ENCODE data around the gene LTA.
A peak's percentile ranks its signal among the peaks of the same experiment; 100 is the strongest.
"Not testable (repeated sequence)": the region's sequence is repeated elsewhere in the genome, so short reads cannot be mapped to it uniquely, and the experiment has no call there.

Gene LTA

DNA sequence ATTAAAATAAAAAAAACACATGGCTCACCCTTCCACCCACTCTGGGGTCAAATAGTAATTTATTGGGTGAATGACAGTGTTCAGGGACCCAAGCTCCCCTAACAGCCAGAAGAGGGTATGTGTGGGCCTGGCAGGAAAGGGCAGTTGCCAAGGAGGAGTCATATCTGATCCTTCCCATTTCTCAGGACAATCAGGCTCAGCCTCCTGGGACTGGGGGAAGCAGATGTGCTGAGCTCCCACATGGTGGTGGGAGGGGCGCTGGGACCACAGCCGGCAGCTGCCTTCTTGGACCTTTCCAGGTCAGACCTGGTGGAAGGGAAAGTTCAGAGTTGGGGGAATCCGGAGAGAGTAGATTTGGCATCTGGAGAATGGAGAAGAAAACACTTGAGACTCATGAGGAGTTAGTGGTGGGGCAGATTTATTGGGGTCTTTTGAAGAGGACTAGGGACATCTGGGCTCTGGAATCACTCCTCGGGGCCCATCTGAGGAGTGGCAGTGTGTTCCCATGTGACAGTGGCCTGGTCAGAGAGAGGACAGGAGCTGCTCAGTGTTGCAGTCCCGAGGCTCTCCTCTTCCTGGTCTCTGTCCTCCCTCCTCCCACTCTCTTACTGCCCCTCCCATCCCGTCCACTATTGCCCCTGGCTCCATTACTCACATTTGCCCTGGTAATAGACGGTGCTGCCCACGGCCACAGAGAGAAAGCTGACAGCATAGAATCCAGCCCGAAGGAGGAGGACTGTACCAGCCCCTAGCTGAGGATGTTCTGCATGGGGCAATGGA, 17.0 kb downstream of the LTA start:
- no peak for DNase-seq

DNA sequence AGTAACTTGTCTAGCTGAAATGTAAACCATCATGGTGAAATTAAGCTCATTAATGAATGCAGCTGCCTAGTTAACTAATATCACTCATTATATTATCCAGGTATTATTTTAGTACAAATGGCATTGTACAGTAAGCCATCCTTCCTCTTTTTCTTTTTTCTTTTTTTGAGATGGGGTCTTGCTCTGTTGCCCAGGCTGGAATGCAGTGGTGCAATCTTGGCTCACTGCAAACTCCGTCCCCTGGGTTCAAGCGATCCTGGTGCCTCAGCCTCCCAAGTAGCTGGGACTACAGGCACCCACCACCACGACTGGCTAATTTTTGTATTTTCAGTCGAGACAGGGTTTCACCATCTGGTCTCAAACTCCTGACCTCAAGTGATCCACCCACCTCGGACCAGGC, 18.6 kb downstream of the LTA start:
- not testable (repeated sequence) for DNase-seq

DNA sequence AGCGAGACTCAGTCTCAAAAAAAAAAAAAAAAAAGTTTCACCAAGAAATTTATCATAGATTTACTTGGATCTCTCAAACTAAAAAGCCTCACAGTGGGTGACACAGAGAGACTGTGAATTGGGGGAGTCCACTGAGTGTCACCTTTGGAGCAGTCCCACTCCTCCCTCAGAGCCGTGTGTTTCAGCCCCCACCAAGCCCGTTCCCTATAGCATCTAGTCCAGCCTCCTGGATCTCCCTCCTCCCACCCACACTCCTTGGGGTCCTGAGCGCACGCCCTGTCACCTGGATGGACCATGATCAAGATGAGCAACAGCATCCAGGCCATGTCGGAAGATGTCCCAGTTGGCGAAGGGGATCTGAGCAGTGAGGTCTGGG, 20.3 kb downstream of the LTA start:
- no peak for DNase-seq

DNA sequence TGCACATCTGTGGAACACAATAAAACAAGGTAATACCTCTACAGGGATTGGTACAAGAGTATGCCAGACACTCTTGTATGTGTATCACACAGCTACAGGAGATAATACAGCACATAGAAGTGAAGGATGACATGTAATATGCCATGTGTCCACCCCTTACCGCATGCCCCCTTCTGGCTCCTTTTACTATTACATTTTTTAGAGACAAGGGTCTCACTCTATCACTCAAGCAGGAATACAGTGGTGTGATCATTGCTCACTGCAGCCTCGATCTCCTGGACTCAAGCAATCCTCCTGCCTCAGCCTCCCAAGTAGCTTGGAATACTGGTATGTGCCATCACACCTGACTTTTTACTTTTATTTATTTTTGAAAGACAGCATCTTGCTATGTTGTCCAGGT, 24.9 kb downstream of the LTA start:
- no peak for DNase-seq

DNA sequence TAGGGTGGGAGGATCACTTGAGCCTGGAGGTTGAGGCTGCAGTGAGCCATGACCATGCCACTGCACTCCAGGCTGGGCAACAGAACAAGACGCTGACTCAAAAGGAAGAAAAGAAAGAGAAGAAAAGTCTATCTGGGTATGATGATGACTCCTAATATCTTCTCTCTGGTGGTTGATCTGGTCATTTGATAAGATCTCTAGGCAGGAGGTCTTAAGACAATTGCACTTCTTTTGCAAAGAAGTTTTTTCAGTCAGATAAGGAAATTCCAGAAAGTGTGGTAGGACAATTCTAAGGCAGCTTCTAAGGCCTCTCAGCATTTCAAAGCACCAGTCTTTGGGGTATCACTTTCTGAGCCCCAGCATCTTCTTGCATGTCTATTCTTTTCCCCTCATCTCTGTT, 35.2 kb downstream of the LTA start:
- DNase-seq, result no peak

DNA sequence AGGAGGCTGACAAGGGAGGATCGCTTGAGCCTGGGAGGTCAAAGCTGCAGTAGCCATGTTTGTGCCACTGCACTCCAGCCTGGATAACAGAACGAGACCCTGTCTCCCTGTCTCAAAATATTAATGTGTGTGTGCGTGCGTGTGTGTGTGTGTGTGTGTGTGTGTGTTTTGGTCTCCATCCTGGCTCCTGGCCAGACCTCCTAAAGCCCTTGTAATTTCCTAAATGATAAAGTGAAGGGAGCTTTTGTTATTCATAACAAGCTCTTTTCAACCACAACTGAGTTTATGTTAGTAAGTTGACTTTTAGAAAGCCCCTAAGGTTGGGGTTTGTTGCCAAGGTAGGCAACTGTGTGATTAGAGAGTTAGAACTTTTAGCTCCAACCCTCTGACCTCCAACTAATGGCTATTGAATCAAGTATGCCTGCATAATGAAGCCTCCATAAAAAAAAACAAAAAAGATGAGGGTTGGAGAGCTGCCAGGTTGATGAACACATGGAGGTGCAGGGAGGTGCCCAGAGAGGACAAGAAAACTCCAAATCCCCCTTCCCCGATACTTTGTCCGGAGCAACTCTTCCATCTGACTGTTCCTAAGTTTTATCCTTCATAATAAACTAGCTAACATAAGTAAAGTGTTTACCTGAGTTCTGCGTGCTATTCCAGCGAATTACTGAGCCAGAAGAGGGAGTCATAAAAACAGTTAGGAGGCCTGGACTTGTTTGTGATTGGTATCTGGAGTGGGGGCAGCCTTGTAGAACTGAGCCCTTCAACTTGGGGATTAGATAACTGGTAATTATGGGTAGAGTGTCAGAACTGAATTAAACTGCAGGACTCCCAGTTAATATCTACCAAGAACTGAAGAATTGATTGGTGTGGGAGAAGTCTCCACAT, 37.7 kb downstream of the LTA start:
- DNase-seq, result no peak

DNA sequence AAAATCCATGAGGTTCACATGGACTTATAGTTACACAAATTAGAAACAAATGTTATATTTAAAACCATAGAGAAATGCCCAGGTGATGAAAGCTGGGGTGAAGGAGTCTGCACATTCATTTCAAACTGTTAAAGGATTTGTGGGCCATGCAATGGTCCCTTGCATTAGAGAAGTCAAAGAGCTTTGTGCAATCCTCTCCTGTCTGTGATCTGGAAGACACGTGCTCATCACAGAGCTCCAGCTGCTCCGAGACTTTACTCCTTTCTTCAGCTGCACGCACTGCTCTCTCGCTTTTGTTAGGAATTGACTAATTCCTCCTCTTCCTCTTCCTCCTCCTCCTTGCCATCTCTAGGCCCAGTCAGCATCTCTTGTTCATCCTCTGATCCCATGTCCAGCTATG, 38.9 kb downstream of the LTA start:
- DNase-seq, result no peak

DNA sequence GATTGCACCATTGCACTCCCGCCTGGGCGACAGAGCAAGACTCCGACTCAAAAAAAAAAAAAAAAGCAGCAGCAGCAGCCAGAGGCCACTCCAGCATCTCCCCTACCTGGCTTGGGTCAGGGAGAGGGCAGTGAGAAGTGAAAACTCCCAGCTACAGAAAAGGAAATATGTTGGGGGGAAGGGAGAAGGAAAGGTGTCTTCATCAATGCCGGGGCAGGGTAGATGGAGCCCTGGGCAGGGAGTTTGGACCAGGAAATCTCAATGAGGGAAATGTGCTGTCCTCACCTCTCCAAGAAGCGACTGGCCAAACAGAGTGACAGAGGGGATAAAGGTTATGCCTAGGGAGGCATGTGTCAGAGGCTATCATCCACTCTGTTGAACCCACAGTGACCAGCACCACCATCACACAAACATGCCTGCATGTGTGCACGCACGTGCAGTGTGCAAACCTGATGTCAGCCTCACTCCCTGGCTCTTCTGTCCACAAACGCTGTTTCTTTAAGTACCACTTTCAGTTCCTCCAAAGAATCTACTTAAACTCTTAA, 42.1 kb downstream of the LTA start:
- DNase-seq, result no peak

DNA sequence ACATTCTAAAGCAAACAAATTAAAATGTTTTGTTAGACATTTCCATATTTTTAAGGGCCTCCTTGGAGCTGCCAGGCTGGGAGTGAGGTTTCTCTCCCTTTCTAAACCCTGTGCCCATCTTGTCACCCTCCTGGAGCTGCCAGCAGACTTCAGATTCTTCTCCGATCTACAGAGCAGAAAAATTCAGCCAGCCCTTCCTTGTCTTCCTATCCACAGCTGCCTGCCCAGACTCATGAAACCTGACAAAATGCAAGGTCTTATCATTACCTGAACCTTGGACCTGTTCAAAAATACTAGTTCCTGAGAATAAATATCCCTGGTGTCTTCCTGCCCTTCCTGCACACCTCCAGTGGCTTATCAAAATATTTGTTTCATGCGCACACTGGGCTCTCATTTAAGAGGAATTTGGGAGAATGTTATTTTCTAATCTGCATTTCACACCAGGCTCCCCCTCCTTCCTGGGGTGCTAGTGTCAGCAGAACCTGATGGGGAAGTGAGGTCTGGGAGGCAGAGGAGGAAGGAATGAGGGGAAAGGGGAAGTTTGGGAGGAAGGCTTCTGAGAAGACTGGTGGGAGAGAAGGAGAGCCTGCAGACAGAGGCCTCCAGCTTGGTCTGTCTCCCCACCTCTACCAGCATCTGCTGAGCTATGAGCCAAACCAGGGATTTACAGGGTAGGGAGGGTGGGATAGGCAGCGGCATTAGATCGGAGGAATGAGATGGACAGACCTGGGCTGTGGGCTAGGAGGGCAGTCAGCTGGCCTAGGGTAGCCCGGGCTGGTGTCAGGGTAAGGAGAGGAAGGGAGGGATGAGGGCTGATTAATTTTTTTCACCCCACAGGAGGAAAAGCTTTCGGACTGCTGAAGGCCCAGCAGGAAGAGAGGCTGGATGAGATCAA, 42.8 kb downstream of the LTA start, which contains the start of gene AIF1:
Gene AIF1, plus strand, starts transcription at position 551 of the 895 bp plus-strand sequence. Its CDS starts 96 bp downstream, at position 647.
- no peak for DNase-seq

DNA sequence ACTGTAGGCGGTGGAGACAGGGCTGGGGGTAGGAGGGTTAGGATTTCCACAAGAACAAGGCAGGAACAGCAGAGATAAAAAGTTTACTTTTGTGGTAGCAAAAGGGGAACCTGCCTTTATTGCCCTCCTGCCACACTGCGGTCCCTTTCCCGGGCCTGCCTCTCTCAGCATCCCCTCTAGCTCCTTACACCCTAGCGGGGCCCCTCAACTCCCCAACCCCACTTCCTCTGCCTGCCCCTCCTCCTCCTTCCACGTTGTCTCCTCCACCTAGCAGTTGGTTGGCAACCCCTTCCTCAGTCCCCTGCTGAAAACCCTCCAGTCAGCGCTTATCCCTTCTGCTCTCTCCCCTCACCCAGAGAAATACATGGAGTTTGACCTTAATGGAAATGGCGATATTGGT, 43.7 kb downstream of the LTA start:
- DNase-seq, result no peak

DNA sequence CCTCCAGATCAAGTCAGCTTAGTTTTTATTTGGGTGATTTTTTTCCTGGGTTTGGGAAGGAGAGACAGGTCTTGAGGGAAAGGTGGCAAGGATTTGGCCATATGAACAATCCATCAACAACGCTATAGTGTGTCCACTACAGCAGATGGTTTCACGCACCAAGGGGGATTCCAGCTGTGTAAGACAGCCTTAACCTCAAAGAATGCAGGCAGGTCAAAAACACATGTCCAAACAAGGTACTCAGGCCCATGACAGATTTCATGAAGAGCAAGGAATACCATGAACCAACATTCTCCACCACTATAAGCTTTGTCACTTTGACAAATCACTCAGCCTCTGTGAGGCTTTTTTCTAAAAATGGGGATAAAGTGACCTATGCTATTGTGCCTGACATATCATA, 44.9 kb downstream of the LTA start:
- no peak for DNase-seq

DNA sequence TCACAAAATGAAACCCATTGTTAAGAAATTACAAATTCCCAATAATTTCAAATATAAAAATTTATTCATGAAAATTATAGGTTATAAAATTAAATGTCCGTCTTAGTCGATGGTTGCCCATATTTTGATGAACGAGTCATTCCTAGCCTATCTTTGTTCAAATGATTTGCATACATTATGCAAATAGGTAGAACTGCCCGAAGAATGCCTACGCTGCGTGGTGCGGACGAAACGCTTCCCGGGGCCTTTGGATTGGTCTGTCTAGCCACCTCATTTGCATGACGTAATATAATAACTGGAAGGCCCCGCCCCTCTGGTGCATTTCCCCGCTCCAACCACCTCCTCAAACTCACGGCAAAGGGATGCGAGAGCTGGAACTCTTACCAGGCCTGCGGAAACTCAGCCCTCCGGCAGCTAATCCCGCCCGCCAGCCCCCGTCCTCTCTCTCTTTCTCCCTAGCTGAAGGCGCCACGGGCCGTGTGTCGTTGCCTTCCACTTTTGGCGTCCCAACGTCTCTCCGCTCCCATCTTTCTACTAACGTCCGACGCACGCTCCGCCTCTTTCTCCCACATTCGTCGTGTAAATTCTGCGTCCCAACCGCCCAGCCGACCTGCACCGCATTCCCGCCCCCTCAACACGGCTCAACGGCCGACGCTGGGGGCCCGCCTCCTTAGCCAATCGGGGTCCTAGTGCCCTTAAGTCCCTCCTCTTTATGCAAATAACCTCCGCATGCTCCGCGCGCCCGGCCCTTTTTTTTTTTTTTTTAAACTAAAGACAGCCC, 47.9 kb downstream of the LTA start:
- DNase-seq, result peak; percentile 94

DNA sequence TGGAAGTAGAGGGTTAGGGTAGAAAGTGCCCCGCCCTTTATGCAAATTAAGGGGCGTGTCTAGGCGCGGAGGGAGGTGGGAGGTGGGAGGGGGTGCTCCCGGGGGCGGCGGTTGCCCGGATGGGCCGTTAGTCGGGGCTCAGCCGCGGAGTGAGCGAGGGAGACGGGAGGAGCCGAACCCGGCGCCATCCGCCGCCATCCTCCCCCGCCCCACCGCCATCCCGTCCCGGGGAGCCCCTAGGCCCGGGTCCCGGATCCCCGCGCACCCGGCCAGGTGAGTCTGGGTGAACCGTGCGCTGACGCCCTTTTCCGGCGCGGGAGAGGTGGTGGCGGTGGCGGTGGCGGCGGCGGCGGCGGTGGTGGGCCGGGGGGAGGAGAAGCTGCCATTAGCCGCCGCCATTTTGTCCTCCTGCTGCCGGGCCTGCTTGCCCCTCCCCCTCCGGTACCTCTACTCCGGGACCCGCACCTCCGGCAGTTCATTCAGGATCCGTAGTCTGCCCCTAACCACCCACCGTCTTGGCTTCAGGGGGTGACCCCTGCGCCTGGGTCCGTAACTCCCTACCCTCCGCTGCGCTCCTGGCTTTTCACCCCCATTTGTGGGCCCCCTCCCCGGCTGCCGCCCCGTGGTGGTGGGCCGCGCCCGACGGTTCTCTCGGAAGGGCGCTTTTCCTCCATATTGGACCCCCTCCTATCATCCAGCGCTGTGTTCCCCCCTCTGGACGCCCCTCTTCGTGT, 48.7 kb downstream of the LTA start, which contains the start of gene PRRC2A:
Gene PRRC2A, plus strand, starts transcription at position 130 of the 734 bp plus-strand sequence. CDS start 2,075 bp downstream, outside the sequence.
- DNase-seq, result no peak

DNA sequence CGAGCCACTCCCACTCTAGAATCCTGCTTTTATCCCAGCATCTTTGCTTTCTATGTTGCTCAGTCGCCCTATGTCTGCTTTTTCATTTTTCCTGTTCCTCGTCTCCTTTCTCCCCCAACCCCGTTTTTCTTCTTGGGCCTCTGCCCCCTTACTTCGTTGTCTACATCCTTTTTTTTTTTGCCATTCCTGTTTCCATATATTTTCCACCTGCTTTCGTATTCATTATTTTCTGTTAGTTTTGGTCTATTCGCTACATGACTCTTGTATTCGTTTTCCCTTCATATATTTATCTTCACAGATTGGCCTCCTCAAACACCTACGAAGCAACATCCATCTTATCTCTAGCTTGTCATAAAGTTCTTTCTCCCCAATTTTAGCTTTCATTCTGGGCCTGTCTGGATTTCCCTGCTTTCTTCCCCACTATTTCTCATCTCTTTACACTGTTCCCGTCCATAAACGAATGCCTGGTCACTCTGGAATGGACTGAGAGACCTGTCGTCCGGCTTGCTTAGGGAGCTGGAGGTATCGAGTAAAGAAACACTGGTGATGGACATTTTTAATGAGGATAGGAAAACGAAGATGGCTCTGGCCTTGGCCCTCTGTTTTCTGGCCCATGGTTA, 49.3 kb downstream of the LTA start:
- DNase-seq, result no peak

DNA sequence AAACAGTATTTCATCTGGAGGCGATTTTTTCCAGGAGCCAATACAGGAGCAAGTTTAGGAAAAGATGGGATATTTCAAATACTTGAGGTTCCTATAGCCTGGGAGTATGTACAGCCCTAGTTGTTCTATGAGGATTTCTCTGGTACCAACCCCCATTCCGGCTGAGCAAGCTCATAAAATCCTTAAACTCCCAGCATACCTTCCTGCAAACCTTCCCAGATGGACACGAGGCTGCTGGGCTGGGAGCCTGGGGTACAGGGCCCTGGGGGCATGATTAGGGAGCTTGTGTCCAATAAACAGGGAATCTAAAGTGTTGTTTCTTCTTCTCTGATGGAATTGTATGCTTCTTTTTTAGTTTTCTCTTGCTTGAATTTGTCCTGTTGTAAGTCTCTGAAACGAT, 49.9 kb downstream of the LTA start:
- DNase-seq, result no peak

DNA sequence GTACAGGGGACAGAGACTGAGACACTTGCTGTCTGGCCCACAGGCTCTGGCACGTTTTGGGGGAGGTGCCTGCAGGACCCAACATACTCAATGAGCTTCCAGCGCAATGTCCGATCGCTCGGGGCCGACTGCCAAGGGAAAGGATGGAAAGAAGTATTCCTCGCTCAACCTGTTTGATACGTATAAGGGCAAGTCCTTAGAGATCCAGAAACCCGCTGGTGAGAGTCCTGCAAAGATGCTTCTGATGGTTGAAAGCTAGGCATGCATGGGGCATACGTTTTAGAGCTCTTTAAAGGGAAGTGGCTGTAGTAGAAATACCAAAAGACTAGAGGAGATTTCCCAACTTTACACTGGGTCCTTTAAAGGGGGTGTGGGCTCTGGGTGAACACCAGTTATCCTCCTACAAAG, 50.6 kb downstream of the LTA start:
- no peak for DNase-seq

Measured in effector CD4-positive, alpha-beta T cell (primary cell).